Neuronal stem cell (in vitro differentiated cells): ENCODE data around the gene ALG2.
"Not testable (repeated sequence)": the region's sequence is repeated elsewhere in the genome, so short reads cannot be mapped to it uniquely, and the experiment has no call there.

ENCODE experiments used
- DNase-seq: peaks from one replicate; pipeline ENCODE4 v3.0.0-alpha.2; 2013; ENCODE audit warnings: low spot score
- H2AFZ ChIP-seq: one replicate; pipeline ENCODE4 v1.6.1; 2013; ENCODE audit warnings: mild to moderate bottlenecking, low read length, inconsistent platforms
- H2AK5ac ChIP-seq: 2 replicates; pipeline ENCODE4 v1.6.1; 2013; ENCODE audit warnings: low read depth, mild to moderate bottlenecking, inconsistent platforms, low read length, moderate library complexity, mixed read lengths
- H2BK120ac ChIP-seq: 2 replicates; pipeline ENCODE4 v1.6.1; 2013; ENCODE audit warnings: low read depth, mild to moderate bottlenecking, inconsistent platforms, low read length, moderate library complexity, mixed read lengths
- H2BK12ac ChIP-seq: one replicate; pipeline ENCODE4 v1.6.1; 2013; ENCODE audit warnings: low read length, inconsistent platforms
- H2BK15ac ChIP-seq: 2 replicates; pipeline ENCODE4 v1.6.1; 2013; ENCODE audit warnings: mild to moderate bottlenecking, low read length, inconsistent platforms, mixed read lengths
- H2BK5ac ChIP-seq: one replicate; pipeline ENCODE4 v1.6.1; 2013; ENCODE audit warnings: inconsistent platforms, mild to moderate bottlenecking, low read length, moderate library complexity
- H3K14ac ChIP-seq: one replicate; pipeline ENCODE4 v1.6.1; 2013; ENCODE audit warnings: low read length, inconsistent platforms
- H3K18ac ChIP-seq: 2 replicates; pipeline ENCODE4 v1.6.1; 2013; ENCODE audit warnings: low read length, inconsistent platforms
- H3K23ac ChIP-seq: 2 replicates; pipeline ENCODE4 v1.6.1; 2013; ENCODE audit warnings: low read depth, mild to moderate bottlenecking, mixed read lengths, low read length, inconsistent platforms; ENCODE audit not compliant: poor library complexity
- H3K27ac ChIP-seq: replicated peaks from 3 replicates; pipeline ENCODE4 v1.5.1; 2013; ENCODE audit warnings: low read length, inconsistent platforms
- H3K27me3 ChIP-seq, 3 experiments: 2 replicates each; pipeline ENCODE4 v1.6.1; 2013; ENCODE audit warnings: low read length in 3 of 3, mild to moderate bottlenecking in 2 of 3, inconsistent platforms in 1 of 3, low read depth in 1 of 3, mixed read lengths in 1 of 3, moderate library complexity in 1 of 3; ENCODE audit not compliant: control insufficient read depth in 3 of 3, insufficient read depth in 3 of 3
- H3K36me3 ChIP-seq, 2 donors: replicated peaks in 1 of 2; 2 replicates each; pipeline ENCODE4 v1.6.1; 2013; ENCODE audit warnings: low read length in 2 of 2; ENCODE audit not compliant: control insufficient read depth in 2 of 2, insufficient read depth in 2 of 2
- H3K4ac ChIP-seq: 2 replicates; pipeline ENCODE4 v1.6.1; 2013; ENCODE audit warnings: inconsistent platforms, mild to moderate bottlenecking, low read length, moderate library complexity
- H3K4me1 ChIP-seq, 2 donors: 1 replicate in 1 of 2; 2 replicates in 1 of 2; pipeline ENCODE4 v1.6.1; 2013; ENCODE audit warnings: low read length in 2 of 2, low read depth in 1 of 2; ENCODE audit not compliant: control insufficient read depth in 2 of 2, insufficient read depth in 1 of 2
- H3K4me2 ChIP-seq: one replicate; pipeline ENCODE4 v1.6.1; 2013; ENCODE audit warnings: mild to moderate bottlenecking, low read length, inconsistent platforms; ENCODE audit not compliant: insufficient read depth, poor library complexity, severe bottlenecking
- H3K4me3 ChIP-seq, 2 donors: 2 replicates each; pipeline ENCODE4 v1.5.1; 2013; ENCODE audit warnings: low read length in 2 of 2, mild to moderate bottlenecking in 2 of 2, inconsistent platforms in 1 of 2, moderate library complexity in 1 of 2
- H3K79me1 ChIP-seq: one replicate; pipeline ENCODE4 v1.6.1; 2013; ENCODE audit warnings: low read depth, mild to moderate bottlenecking, inconsistent platforms, low read length, moderate library complexity
- H3K9ac ChIP-seq: one replicate; pipeline ENCODE4 v1.6.1; 2013; ENCODE audit warnings: mild to moderate bottlenecking, low read depth, low read length, inconsistent platforms; ENCODE audit not compliant: poor library complexity
- H3K9me3 ChIP-seq, 2 donors: replicated peaks in 1 of 2; 2 replicates each; pipeline versions ENCODE3 to v1.6.1; 2013; ENCODE audit warnings: low read length in 2 of 2, mild to moderate bottlenecking in 2 of 2, inconsistent platforms in 1 of 2, low read depth in 1 of 2, mixed read lengths in 1 of 2, moderate library complexity in 1 of 2; ENCODE audit not compliant: control insufficient read depth in 2 of 2, insufficient read depth in 1 of 2
- H4K8ac ChIP-seq: one replicate; pipeline ENCODE4 v1.6.1; 2013; ENCODE audit warnings: low read depth, mild to moderate bottlenecking, inconsistent platforms, low read length, moderate library complexity
- H4K91ac ChIP-seq: one replicate; pipeline ENCODE4 v1.6.1; 2013; ENCODE audit warnings: low read length, low read depth, mild to moderate bottlenecking, inconsistent platforms; ENCODE audit not compliant: poor library complexity
- WGBS, 2 donors: extraction: QIAGEN DNeasy Blood & Tissue Kit; methylation state at CpG; one replicate each; pipeline ENCODE4 v1.1.7; 2013; ENCODE audit warnings: missing lambda C conversion rate in 2 of 2, mixed read lengths in 1 of 2; ENCODE audit not compliant: insufficient read length in 2 of 2, insufficient replicate concordance in 1 of 2; ENCODE audit errors: extremely low coverage in 2 of 2; 5-methylcytosine and 5-hydroxymethylcytosine counted together

Gene ALG2

DNA sequence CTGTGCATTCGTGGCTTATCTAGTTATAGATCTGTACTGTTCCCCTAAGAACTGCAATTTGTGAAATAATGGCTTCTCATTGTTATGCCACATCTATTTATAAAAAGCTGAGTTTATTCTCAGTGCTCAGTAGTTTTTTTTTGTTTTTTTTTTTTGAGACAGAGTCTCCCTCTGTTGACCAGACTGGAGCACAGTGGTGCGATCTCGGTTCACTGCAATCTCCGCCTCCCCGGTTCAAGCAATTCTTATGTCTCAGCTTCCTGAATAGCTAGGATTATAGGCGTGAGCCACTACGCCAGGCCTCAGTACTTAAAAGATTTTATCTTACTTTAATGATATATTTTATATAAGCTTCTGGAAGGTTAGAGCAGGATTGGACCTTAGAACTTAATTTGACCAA lies 19.4 kb upstream of the ALG2 start:
- no peak overlapping the region for H3K23ac ChIP-seq
- H3K27me3 ChIP-seq = no peaks in the 10 kb centered on the region
- H2BK12ac ChIP-seq = no peak overlapping the region
- no peak overlapping the region for H3K4ac ChIP-seq
- no peak overlapping the region for H4K91ac ChIP-seq
- WGBS, 2 donors = no CpG with 5 or more reads among the region's 7 CpGs
- H2BK120ac ChIP-seq = no peak overlapping the region
- no peak for DNase-seq
- peaks cover 2 to 4% of the 10 kb centered on the region in 2 donors for H3K36me3 ChIP-seq
- H3K27ac ChIP-seq = no peak overlapping the region
- no peak overlapping the region for H3K4me3 ChIP-seq
- no peaks in the 10 kb centered on the region for H3K9me3 ChIP-seq
- no peak overlapping the region for H2BK15ac ChIP-seq
- no peak overlapping the region for H3K4me2 ChIP-seq
- peaks cover 2 to 3% of the 10 kb centered on the region in 2 donors for H3K4me1 ChIP-seq
- no peak overlapping the region for H2AFZ ChIP-seq
- no peak overlapping the region for H3K9ac ChIP-seq
- no peaks in the 10 kb centered on the region for H3K79me1 ChIP-seq
- H3K14ac ChIP-seq = no peak overlapping the region
- H3K18ac ChIP-seq = no peak overlapping the region
- H2AK5ac ChIP-seq = no peak overlapping the region
- no peak overlapping the region for H2BK5ac ChIP-seq
- H4K8ac ChIP-seq = no peak overlapping the region

DNA sequence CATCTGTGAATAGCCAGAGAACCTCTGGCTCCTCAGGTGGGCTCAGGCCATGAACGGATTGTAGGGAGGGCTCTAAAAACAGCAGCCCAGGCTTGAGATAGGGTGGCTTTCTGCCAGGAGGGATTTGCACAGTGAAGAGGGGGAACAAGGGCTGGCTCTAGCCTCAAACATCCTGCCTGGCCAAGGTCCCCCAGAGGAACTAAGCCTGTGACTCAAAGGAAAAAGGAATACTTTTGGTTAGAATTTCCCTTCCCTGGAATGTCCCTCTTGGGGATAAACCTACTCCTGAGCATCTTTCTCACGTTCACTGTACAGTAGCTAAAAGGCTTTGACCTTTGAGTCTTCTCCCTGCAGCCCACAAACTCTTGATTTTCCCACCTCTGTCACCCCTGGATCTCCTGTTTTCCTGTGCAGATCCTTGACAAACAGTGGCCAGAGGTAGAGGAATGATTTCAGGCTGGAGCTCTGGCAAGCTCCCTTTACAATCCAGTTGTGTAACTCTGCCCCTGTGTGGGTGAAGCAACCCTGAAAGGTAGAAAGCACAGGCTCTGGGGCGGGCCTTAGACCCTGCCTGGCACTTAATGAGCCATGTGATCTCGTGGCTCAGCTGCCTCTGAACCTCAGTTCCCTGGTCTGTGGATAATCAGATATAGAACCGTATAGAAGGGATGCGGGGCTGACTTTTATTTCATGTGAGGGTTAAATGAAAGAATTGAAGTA lies 17.8 kb upstream of the ALG2 start:
- Histone ChIP-seq H2BK120ac (no peak overlapping the region), H3K18ac (no peak overlapping the region), H3K4me2 (no peak overlapping the region), H3K27me3 (no peaks in the 10 kb centered on the region), H3K4ac (no peak overlapping the region), H2BK15ac (no peak overlapping the region), H3K9ac (no peak overlapping the region), H3K4me3 (no peak overlapping the region), H4K8ac (no peak overlapping the region), H3K23ac (no peak overlapping the region), H3K36me3 (peaks cover 2 to 4% of the 10 kb centered on the region in 2 donors), H3K9me3 (no peaks in the 10 kb centered on the region), H4K91ac (no peak overlapping the region), H2AFZ (no peak overlapping the region), H3K14ac (no peak overlapping the region), H2BK5ac (no peak overlapping the region), H3K79me1 (no peaks in the 10 kb centered on the region), H3K4me1 (peaks cover 2 to 3% of the 10 kb centered on the region in 2 donors), H2BK12ac (no peak overlapping the region), H2AK5ac (no peak overlapping the region), H3K27ac (no peak overlapping the region)
- no CpG with 5 or more reads among the region's 6 CpGs for WGBS, 2 donors
- no peak for DNase-seq

DNA sequence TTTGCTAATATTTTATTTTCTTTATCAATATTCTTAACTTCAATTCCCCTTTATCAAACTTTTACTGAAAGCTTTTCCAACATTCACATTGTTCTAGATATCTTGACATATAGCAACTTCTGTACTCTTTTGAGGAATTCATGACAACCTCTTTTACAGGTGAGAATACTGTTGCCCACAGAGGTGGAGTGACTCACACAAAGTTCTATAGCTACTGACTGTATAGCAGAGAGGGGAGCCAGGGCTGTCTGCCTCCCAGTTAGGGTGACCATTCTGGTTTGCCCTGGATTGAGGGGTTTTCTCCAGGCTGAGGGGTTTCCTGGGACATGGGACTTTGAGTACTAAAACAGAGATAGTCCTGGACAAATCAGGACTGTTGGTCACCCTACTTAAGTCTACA lies 16.6 kb upstream of the ALG2 start:
- Histone ChIP-seq H2BK120ac (no peak overlapping the region), H3K4me3 (no peak overlapping the region), H3K23ac (no peak overlapping the region), H3K36me3 (peaks cover 2 to 11% of the 10 kb centered on the region in 2 donors), H3K9ac (no peak overlapping the region), H3K27ac (no peak overlapping the region), H3K9me3 (no peaks in the 10 kb centered on the region), H2BK15ac (no peak overlapping the region), H3K27me3 (no peaks in the 10 kb centered on the region), H2AFZ (no peak overlapping the region), H2BK5ac (no peak overlapping the region), H3K4me1 (peaks cover 2 to 3% of the 10 kb centered on the region in 2 donors), H2BK12ac (no peak overlapping the region), H3K18ac (no peak overlapping the region), H4K91ac (no peak overlapping the region), H3K14ac (no peak overlapping the region), H3K4ac (no peak overlapping the region), H4K8ac (no peak overlapping the region), H3K79me1 (no peaks in the 10 kb centered on the region), H3K4me2 (no peak overlapping the region), H2AK5ac (no peak overlapping the region)
- DNase-seq = no peak

DNA sequence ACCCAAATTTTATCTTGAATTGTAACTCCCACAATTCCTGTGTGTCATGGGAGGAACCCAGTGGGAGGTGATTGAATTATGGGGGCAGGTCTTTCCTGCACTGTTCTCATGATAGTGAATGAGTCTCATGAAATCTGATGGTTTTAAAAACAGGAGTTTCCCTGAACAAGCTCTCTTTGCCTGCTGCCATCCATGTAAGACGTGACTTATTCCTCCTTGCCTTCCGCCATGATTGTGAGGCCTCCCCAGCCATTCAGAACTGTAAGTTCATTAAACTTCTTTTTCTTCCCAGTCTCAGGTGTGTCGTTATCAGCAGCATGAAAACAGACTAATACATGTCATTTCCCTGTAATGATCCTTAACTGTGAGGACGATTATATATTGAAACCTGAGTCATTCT lies 16.1 kb upstream of the ALG2 start:
- not testable (repeated sequence) for H3K27me3 ChIP-seq, H3K4me3 ChIP-seq, H3K9ac ChIP-seq, H3K4me1 ChIP-seq, H2AK5ac ChIP-seq, H3K4ac ChIP-seq, H2BK120ac ChIP-seq, H3K23ac ChIP-seq, H2BK12ac ChIP-seq, H3K79me1 ChIP-seq, H4K91ac ChIP-seq, H3K18ac ChIP-seq, H2BK15ac ChIP-seq, H3K27ac ChIP-seq, H4K8ac ChIP-seq, H3K14ac ChIP-seq, H2AFZ ChIP-seq, H2BK5ac ChIP-seq, H3K4me2 ChIP-seq, H3K9me3 ChIP-seq, DNase-seq
- peaks cover 2 to 16% of the 10 kb centered on the region in 2 donors for H3K36me3 ChIP-seq
- WGBS, 2 donors = no CpG with 5 or more reads among the region's 4 CpGs
